ENCODE measurements around the gene STEAP3. TPM values are rescaled to one million over a fixed set of nuclear protein-coding genes. Genes with fewer than 3 reads are reported as not detected.

STEAP3 gene
- total RNA-seq, 1 experiment from 2014 or later = 32.3 TPM

DNA sequence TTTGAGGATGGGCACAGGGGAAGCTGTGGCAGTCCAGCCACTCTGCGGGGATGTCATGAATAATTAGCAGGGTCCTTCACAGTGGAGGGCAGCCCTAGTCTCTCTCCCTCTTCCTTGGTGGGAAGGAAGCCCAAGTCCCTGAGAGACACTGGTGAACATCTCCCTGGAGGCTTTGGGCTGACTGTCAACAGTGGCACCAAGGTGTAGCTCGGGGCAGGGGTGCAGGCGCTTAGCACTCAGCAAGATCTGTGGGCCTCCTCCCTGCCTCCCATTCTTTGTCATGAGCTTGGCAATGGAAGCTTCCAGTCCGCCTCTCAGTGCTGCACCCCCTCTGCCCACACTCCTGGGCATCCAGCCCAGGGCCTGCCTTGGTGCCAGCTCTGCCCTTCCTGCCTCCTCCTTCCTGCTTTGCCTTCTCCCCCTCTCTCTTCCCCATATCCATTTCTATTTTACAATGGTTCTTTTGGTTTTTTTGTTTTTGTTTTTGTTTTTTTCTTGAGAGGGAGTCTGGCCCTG lies 59.4 kb downstream of the STEAP3 start:
- POLR2A ChIA-PET = no interaction called here
- no peak overlapping the region for H3K4me2 ChIP-seq (ENCODE audit: low read length)
- H3K27me3 ChIP-seq (ENCODE audit: insufficient read depth, low read length) = no peaks in the 10 kb centered on the region
- no peaks in the 10 kb centered on the region for H4K20me1 ChIP-seq (ENCODE audit: insufficient read depth)
- H3K27ac ChIP-seq (ENCODE audit: low read depth, low read length) = no peak overlapping the region
- H3K9me2 ChIP-seq (ENCODE audit: insufficient read depth) = no peaks in the 10 kb centered on the region
- BruUV-seq (replicated peaks) = no TSS peak
- TF ChIP-seq EGR1 (IDR thresholded peaks at IDR 0.05; ENCODE audit: low read depth) = no peak
- TF ChIP-seq, protein P1, sequence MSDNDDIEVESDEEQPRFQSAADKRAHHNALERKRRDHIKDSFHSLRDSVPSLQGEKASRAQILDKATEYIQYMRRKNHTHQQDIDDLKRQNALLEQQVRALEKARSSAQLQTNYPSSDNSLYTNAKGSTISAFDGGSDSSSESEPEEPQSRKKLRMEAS (IDR thresholded peaks at IDR 0.05) = no peak
- no peak for TF ChIP-seq ZFX (IDR thresholded peaks at IDR 0.05)
- no peak for TF ChIP-seq RAD21 (IDR thresholded peaks at IDR 0.05; ENCODE audit: low read depth)
- TF ChIP-seq, protein P2, sequence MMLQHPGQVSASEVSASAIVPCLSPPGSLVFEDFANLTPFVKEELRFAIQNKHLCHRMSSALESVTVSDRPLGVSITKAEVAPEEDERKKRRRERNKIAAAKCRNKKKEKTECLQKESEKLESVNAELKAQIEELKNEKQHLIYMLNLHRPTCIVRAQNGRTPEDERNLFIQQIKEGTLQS (IDR thresholded peaks at IDR 0.05) = no peak
- TF ChIP-seq JUND (IDR thresholded peaks at IDR 0.05) = no peak
- no peaks in the 10 kb centered on the region for H3K4me1 ChIP-seq (ENCODE audit: control insufficient read depth in 1 of 2, insufficient read depth in 2 of 2, low read length in 2 of 2)
- H3K79me2 ChIP-seq (ENCODE audit: insufficient read depth, low read length) = no peaks in the 10 kb centered on the region
- no peak overlapping the region for H2AFZ ChIP-seq (ENCODE audit: low read depth, low read length, poor library complexity, severe bottlenecking)
- H3K4me3 ChIP-seq (replicated peaks in 1 of 2; ENCODE audit: low read depth in 1 of 2, low read length in 2 of 2) = no peak overlapping the region
- DNase-seq (ENCODE audit: low read depth, low spot score) (no peak), ATAC-seq (no peak)
- CTCF ChIA-PET = no interaction called here
- RAD21 ChIA-PET (ENCODE audit: low non-redundant PET in 1 of 2, low total read pairs in 2 of 2, uncharacterized antibody in 2 of 2, unreplicated experiment in 2 of 2) = no interaction called here
- no peaks in the 10 kb centered on the region for H3K9me3 ChIP-seq (ENCODE audit: control insufficient read depth in 1 of 2, insufficient read depth in 1 of 2, low read depth in 1 of 2, low read length in 2 of 2)
- H3K9ac ChIP-seq (ENCODE audit: low read length) = no peak overlapping the region
- intact Hi-C loops (cut with micrococcal nuclease) = no loop called here
- no peaks in the 10 kb centered on the region for H3K36me3 ChIP-seq (ENCODE audit: control insufficient read depth in 1 of 2, insufficient read depth in 2 of 2, low read length in 2 of 2)

DNA sequence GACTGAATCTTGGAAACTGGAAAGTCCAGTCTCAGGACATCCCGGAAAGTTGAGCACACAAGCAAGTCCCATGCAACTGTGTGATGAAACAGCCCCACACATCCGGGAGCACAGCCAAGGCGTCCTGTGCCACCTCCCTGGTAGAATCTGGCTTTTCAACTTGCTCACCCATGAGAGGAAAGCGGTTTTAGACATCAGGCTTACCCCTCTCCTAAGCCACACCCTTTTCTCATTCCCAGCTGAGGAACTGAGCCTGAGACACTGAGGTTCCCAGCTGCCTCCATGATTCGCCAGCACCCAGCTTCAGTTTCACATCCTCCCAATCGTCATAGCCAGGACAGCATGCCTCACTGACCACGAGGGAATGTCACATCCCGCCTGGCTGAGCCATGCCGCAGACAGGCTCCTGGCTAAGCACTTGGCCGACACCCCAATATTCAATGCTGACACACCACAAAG lies 60.3 kb downstream of the STEAP3 start:
- RAD21 ChIA-PET (ENCODE audit: low non-redundant PET in 1 of 2, low total read pairs in 2 of 2, uncharacterized antibody in 2 of 2, unreplicated experiment in 2 of 2) = no interaction called here
- H3K9ac ChIP-seq (ENCODE audit: low read length) = no peak overlapping the region

More for the DNA sequence above, 60.3 kb downstream of the STEAP3 start:
- Histone ChIP-seq H3K9me2 (ENCODE audit: insufficient read depth) (no peaks in the 10 kb centered on the region), H3K4me2 (ENCODE audit: low read length) (no peak overlapping the region), H3K4me3 (replicated peaks in 1 of 2; ENCODE audit: low read depth in 1 of 2, low read length in 2 of 2) (no peak overlapping the region), H3K27me3 (ENCODE audit: insufficient read depth, low read length) (no peaks in the 10 kb centered on the region), H4K20me1 (ENCODE audit: insufficient read depth) (no peaks in the 10 kb centered on the region), H3K4me1 (ENCODE audit: control insufficient read depth in 1 of 2, insufficient read depth in 2 of 2, low read length in 2 of 2) (no peaks in the 10 kb centered on the region), H3K36me3 (ENCODE audit: control insufficient read depth in 1 of 2, insufficient read depth in 2 of 2, low read length in 2 of 2) (no peaks in the 10 kb centered on the region), H3K79me2 (ENCODE audit: insufficient read depth, low read length) (no peaks in the 10 kb centered on the region), H3K27ac (ENCODE audit: low read depth, low read length) (no peak overlapping the region), H2AFZ (ENCODE audit: low read depth, low read length, poor library complexity, severe bottlenecking) (no peak overlapping the region), H3K9me3 (ENCODE audit: control insufficient read depth in 1 of 2, insufficient read depth in 1 of 2, low read depth in 1 of 2, low read length in 2 of 2) (no peaks in the 10 kb centered on the region)
- ChIA-PET POLR2A (no interaction called here), CTCF (no interaction called here)
- no peak for TF ChIP-seq YY1 (IDR thresholded peaks at IDR 0.05; ENCODE audit: extremely low read depth, insufficient replicate concordance, low read depth, low read length)
- TF ChIP-seq, protein P1 (IDR thresholded peaks at IDR 0.05) = peak; percentile 40; the same call in 1 of the 2 replicates
- BruUV-seq (replicated peaks) = no TSS peak
- intact Hi-C loops (cut with micrococcal nuclease) = no loop called here
- DNase-seq (ENCODE audit: low read depth, low spot score) (no peak), ATAC-seq (peak; percentile 32)

Measured in HCT116 (cell line).